ENCODE data around the gene EXOC3L2.
A peak's percentile ranks its signal among the peaks of the same experiment; 100 is the strongest.

Gene EXOC3L2

DNA sequence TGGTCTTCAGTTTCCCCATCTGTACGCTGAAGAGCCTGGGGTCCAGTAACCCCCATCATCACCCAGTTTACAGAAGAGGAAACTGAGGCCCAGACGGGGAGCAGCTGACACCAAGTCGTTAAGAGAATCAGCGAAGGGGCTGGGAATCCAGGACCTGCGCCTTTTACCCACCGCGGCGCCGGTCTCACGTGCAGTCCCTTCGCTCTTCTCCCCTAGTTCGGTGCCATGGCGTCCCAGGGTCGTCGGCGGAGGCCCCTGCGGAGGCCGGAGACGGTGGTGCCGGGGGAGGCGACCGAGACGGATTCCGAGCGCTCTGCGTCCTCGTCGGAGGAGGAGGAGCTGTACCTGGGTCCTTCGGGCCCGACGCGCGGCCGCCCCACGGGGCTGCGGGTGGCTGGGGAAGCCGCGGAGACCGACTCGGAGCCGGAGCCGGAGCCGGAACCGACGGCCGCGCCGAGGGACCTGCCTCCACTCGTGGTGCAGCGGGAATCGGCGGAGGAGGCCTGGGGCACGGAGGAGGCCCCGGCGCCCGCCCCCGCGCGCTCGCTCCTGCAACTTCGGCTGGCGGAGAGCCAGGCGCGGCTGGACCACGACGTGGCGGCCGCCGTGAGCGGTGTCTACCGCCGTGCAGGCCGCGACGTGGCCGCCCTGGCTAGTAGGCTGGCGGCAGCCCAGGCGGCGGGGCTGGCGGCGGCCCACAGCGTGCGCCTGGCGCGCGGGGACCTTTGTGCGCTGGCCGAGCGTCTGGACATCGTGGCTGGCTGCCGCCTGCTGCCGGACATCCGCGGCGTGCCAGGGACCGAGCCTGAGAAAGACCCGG lies 65.9 kb downstream of the EXOC3L2 start:
- DNase-seq = no peak

DNA sequence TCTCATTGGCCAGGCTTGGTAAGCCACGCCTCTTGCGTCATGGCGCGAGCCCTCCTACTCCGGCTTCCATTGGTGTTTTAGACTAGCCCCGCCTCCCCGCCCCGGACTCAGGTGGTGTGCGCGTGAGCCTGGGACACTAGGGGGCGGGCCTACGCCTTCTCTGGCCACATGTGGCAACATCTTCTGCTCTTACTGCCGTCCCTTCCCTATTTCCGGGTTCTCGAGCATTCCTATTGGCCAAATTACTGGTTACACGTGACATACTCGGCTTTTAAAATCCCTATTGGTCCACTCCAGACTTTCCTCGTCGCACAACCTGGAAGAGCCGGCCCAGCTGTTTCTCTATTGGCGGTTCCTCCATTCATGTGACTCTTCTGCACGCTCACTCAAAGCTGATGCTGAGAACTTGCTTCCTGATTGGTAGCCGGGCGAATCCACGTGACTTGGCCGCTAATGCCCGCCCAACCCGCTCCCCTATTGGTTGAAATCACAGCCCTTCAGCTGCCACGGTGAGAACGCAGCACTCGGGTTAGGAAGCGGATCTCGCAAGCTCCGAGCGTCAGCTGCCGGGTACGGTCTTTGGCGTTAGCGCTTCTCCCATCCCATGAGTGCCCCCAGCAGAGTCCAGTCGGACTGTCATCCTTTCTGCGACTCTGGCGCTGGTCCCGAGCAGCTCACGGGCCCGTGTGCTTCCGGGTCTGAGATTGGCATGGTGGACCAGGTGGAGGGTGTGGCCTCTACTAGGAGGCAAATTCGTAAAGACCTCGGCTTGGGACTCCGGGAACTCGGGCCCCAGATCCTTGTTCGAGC lies 66.7 kb downstream of the EXOC3L2 start, which contains the start of gene BLOC1S3:
BLOC1S3 (plus strand) TSS at position 523 of the 810 bp plus-strand sequence. CDS start 513 bp downstream, outside the sequence.
- peak; percentile 100 for DNase-seq

DNA sequence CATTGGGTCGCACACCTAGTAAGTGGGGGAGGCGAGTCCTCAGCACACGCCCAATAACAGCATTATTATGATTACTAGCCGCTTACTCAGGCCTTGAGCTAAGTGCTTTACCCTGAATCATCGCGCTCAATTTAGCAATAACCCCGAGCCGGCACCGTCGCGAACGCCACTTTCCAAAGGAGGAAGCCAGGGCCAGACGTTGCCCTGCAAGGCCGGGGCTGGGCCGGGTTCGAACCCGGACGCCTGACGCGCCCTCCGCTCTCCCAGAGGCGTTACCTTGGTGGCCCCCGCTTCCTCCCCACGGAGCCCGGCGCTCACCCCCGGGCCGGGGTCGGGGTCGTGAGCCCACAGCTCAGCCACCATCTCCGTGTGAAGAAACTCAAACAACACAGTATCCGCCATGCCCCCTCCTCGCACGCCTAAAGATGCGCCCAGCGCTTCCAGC lies 67.4 kb downstream of the EXOC3L2 start, which contains the start of gene TRAPPC6A:
TRAPPC6A (minus strand) TSS at position 421 of the 445 bp plus-strand sequence; CDS start at position 402, 19 bp downstream.
- no peak for DNase-seq

DNA sequence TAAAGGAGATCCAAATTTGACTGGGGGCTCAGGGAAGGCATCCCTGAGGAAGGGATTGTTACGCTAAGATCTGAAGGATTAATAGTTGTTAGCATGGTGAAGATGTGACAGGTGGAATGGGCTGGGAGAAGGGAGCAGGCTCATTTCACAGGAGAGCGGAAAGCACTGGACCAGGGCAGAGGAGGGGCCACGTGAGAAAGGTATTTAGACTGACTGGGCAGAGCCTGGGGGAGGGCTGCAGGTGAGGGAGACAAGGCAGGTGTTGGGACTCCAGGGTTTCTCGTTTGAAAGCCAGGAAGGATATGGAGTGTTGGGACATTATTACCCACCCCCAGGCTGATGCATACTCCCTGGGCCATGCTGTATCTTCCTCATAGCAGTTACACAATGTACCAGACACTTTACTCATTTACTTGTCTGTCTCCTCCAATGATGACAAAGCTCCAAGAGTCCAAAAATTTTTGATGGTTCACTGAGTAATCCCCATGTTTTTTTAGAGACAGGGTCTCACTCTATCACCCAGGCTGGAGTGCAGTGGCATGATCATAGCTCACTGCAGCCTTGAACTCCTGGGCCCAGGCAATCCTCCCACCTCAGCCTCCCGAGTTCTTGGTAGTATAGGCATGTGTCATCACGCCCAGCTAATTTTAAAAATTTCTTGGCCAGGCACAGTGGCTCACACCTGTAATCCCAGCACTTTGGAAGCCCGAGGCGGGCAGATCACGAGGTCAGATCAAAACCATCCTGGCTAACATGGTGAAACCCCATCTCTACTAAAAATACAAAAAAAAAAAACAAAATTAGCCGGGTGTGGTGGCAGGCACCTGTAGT lies 69.5 kb downstream of the EXOC3L2 start:
- DNase-seq = no peak

DNA sequence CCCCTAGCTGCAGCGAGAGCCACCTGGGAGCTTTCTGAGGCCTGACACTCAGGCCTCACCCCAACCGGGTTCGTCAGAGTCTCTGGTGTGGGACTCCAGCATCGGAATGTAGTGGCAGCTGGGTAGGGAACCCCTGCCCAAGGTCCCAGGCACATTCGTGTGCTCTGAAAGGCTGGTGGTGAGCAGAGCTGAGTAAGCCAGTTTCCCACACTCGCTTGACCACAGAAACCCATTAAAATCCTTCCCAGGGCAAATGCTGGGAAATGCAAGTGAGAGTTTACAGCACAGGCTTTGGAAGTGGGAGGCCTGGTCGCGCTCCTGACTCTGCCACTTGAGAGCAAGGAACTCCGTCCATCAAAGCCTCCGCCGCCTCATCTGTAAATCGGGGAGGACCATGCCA lies 71.4 kb downstream of the EXOC3L2 start:
- DNase-seq = no peak

DNA sequence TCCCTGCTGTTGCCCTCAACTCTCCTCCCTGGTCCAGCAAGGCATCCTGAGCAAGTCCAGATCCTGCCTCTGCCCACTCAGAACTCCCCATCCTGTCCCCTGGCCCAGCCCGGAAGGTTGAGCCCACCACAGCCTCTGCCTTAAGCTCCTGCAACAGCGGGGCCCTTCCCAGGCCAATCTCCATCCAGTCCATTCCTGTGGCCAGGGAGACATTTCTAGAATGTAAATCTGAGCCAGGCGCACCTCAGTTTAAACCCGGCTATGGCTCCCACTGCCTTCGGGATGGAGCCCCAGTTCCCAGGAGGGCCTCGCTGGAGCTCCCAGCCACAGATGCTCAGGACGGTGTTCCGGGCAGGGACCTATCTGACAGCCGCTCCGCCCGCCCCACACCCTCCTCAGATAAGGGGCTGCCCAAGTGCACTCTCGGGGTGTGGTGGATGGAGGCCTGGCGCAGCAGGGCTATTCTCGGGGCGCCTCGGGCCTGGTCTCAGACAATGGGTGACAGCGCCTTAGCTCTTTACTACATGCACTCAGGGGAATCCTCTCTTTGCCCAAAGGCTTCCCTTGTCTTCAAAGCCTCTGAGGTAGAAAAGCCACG lies 72.5 kb downstream of the EXOC3L2 start:
- DNase-seq = no peak

DNA sequence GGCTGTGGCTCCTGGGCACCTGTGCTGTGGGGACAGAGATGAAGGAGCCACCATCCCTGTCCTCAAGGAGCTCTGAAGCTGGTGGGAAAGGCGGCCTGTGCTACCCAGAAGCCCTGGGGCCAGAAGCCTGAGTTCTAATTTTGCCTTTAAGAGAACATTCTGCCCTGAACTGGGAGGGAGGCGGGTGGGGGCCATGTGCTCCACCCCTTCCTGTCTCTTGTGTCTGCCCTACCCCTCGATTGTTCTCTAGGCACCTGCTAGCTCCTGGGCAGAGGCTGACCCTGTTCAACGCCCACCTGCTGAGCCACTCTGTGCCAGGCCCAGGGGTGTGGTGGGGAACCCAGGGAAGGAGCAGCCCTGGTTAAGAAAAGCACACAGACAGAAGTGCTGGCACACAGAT lies 73.0 kb downstream of the EXOC3L2 start:
- no peak for DNase-seq

DNA sequence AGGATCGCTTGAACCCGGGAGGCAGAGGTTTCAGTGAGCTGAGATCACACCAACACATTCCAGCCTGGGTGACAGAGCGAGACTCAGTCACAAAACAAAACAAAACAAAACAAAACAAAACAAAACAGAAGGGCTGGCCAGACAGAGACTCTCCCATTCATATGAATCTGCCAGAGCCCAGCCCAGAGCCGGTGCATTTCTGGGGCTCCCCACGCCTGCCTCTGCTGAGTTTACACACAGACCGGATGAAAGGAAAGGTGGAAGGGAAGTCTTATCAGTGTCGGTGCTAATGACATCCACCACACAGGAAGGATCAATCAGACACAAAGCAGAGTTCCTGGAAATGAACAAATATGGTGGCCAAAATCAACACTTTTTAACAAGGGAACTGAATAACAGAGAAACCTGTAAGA lies 74.0 kb downstream of the EXOC3L2 start:
- DNase-seq = no peak

DNA sequence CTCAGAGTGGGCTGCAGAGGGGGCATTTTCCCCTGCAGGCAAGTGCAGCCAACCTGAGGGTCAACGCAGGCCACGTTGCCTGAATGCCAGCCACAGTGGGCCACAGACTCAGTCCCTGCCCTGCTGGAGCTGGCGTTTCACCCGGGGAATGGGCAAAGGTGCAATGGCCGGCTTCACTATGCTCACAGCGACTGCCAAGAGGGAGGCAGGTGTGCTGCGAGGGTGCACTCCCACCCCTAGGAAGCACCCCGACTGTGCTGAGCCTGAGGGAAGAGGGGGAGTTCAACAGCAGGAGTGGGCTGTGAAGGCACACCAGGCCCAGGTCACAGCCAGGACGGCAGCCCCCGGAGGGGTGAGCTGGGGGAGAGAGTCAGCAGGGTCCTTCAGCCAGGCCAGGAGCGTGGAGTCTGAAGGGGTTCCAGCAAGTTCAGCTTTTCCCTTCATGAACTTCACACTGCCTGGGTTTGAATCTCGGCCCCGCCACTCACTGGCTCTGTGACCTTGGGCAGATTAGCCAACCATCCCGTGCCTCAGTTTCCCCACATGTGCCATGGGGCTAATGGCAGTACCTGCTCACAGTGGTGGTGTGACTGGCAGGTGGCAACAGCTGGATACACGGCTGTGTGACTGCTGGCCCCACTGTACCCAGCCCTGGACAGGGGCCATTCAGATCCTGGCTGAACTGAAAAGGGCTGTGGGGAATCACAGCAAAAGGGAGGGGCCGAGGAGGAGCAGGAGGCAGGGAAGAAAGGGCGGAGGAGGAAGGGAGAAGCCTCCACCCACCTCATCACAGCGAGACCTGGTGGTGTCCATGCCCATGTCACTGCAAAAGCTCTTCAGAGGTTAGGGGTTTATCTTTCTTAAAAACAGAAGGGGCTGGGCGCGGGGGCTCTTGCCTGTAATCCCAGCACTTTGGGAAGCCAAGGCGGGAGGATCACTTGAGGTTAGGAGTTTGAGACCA lies 74.8 kb downstream of the EXOC3L2 start:
- DNase-seq = no peak

DNA sequence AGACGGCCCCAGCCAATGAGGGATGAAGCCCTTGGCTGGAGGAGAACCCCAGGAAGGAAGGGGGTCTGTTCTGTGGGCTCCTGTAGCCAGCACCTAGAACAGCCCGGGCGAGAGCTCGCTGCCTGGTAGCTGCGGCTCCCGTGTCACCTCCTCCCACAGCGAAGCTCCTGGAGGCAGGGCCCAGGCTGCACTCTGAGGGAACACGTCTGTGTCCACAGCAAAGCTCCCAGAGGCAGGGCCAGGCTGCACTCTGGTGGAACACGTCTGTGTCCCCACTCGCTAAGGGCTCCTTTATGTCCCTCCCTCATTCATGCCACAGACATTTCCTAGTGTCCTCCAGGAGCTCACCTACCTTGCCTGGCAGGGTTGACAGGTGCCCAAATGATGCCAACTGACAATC lies 75.6 kb downstream of the EXOC3L2 start:
- DNase-seq = no peak

DNA sequence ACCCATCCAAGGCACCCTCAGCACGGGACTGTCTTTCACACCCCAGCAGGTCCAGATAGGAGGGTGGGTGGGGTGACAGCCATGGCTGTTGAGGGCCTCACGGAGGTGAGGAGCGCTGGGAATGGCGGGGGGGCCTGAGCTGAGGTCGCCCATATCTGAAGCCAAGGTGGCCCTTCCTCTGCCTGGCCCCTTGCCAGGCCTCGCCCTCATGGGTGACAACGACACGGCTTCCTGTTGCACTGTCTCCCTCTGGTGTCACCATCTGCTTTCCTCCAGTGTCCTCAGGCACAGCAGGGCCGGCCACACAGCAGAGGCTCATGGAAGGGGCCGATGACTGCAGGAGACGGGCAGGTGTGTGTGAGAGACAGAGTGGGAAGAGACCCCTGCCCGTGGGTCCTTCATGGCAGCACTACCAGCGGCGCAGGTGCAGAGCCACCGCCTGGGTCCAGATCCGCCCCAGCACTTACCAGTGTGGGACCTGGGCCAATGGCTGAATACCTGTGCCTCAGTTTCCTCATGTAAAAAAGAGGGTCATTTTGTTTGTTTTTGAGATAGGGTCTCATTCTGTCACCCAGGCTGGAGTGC lies 76.3 kb downstream of the EXOC3L2 start:
- DNase-seq = no peak

DNA sequence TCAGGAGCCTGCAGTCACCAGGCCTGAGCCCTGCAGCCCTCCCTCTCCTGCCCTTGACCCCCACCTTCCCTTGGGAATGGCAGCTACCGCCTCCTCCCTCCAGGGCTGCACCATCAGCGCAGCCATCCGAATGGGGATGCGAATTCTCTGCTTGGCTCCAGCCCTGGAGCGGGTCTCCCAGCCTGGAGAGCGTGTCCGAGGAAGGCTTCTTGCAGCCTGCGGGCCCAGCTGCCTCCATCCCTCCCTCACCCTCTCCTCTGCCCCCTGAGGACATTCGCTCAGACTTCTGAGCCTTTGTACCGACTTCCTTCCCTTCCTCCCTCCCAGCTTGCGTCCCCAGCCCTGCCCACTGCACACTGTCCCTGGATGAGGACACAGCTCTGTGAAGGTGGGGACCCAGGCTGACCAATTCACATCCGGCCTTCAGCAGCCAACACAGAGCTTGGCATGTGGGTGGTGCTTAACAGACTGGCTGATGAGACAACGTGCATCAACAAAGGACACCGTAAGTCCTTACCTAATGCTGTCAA lies 78.4 kb downstream of the EXOC3L2 start:
- no peak for DNase-seq

DNA sequence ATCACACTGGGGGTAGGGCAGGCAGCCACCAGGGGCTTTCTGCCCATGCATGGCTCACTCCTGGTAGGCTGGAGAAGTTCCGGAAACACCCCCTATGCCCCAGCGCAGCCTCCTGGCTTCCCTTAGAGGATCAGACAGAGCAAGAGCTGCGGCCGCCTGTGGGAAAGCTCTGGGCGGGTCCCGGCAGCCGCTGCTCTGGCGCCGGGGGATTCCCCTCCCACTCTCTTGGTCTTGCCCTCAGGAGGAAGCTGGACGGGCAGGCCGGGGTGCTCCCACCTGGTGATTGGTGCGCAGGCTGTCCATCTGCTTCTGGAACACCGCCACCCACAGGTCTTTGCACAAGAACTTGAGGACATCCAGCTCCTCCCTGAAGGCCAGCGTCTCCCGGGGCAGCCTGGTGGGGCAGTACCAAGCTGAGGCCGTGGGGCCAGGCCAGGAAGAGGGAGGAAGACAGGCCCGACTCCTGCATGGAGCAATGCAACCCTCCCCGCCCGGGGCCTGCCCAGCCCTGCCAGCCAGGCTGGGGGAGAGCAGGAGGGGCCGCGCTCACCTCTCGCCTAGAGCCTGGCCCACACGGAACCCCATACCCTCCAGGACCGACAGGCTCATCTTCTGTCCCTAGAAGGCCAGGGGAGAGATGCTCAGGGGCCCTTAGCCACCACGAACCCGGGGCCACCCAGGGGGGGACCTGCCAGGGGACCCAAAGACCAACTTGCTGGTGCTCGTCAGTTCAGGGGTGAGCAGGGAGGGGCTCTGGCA lies 80.5 kb downstream of the EXOC3L2 start:
- no peak for DNase-seq

DNA sequence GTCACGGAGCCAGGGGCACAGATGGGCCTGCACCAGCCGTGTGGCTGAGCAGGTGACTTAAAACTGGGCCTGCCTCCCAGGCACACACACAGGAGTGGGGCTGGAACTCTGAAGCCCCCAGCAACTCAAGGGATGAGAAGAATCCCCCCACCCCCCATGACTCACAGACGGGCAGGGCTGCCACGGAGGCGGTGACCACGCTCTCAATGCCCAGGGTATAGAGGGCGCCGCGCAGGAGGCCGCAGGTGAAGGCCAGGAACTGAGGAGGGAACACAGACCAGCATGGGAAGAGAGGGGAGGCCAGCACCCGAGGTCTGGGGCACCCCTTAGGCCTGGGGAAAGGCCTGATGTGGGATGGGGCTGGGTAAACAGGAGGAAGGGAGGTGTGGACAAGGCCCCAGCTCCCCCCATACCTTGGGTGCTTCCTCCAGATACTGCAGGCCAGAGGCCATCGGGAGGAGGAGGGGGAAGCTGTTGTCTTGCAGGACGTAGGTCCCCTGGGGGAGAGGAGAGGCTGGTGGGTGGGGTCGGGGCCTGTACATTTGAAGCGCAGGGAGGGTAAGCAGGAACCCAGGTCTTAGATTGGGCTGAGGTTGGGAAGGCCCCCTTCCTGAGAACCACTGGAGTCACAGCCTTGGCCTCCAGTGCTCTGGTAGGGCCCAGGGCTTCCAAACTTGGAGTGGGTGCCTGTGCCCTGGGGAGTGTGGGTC lies 81.3 kb downstream of the EXOC3L2 start:
- DNase-seq = no peak

DNA sequence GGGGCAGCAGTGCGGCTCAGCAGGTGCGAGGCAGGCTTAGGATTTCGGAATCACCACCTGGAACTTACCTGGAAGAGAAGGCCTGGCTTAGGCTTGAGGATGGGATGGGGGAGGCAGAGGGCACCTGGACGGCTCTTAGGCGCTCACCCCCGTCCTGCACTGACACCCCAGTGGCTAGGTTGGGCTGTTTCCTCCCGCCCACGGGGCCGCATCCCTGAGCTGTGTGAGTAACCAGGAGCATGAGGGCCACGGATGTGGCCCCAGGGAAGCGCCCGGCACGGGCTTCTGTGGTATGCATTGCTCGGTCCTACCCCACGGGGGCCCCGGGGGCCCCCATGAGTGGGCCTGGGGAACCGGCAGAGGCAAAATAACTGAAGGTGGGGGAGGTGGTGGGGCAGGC lies 82.1 kb downstream of the EXOC3L2 start:
- DNase-seq = no peak

DNA sequence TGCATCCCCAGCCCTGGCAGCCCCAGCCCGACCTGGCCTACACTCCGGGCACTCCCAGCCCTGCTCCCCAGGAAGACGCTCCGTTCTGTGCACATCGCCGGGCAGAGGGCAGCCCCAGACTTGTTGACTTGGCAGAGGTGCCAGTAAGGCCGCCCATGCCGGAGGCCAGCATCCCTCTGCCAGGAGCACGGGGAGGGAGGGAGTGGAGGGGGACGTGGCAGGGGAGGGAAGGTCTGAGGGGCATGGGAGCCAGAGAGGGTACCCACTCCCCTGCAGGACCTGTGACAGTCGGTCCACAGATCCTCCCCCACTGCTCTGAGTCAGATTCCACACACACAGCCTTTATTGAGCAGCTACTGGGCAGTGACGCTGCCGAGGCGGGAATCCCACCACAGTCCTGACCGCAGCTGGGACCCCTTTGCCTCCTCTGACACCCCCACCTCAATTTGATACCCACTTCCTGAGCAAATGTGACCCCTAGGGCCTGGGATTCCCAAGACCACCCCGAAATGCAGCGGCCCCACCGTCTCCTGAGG lies 82.5 kb downstream of the EXOC3L2 start:
- no peak for DNase-seq

Data from NCI-H1436 treated with DMSO at 0.1 percent for 48 hours (cell line).